ENCODE measurements around the gene CYTL1. TPM values are rescaled to one million over a fixed set of nuclear protein-coding genes. Genes with fewer than 3 reads are reported as not detected.
"Not testable (repeated sequence)": the region's sequence is repeated elsewhere in the genome, so short reads cannot be mapped to it uniquely, and the experiment has no call there.

Gene CYTL1
- total RNA-seq = not detected in 2 replicates
- 0.58 TPM for polyA plus RNA-seq (2012)

- no peak for DNase-seq (ENCODE audit: low read depth)
Observed at GRCh38 chr4:5019274-5019673, at the start of gene CYTL1. CYTL1 (minus strand) TSS chr4:5019458; CDS start chr4:5019445, 13 bp downstream.

- no peak for DNase-seq (ENCODE audit: low read depth)
Observed at GRCh38 chr4:5067908-5068307, 48.6 kb upstream of the CYTL1 start.

- DNase-seq (ENCODE audit: low read depth) = not testable (repeated sequence)
Observed at GRCh38 chr4:5066968-5067367, 47.7 kb upstream of the CYTL1 start.

- DNase-seq (ENCODE audit: low read depth) = no peak
Observed at GRCh38 chr4:5066101-5066500, 46.8 kb upstream of the CYTL1 start.

GRCh38 chr4:5055411-5055810 lies 36.2 kb upstream of the CYTL1 start:
- no peak for DNase-seq (ENCODE audit: low read depth)

- no peak for DNase-seq (ENCODE audit: low read depth)
Observed at GRCh38 chr4:5054532-5054931, 35.3 kb upstream of the CYTL1 start.

- DNase-seq (ENCODE audit: low read depth) = no peak
Observed at GRCh38 chr4:5052726-5053425, 33.6 kb upstream of the CYTL1 start.

GRCh38 chr4:5052204-5052702 lies 33.0 kb upstream of the CYTL1 start:
- DNase-seq (ENCODE audit: low read depth) = no peak

GRCh38 chr4:5051278-5052203 lies 32.3 kb upstream of the CYTL1 start, which contains the start of gene STK32B:
STK32B (plus strand) TSS chr4:5051480.
- peak; percentile 41 for DNase-seq (ENCODE audit: low read depth)

- peak; percentile 78 for DNase-seq (ENCODE audit: low read depth)
Observed at GRCh38 chr4:5050520-5051277, 31.4 kb upstream of the CYTL1 start.

GRCh38 chr4:5048721-5049120 lies 29.5 kb upstream of the CYTL1 start:
- no peak for DNase-seq (ENCODE audit: low read depth)

GRCh38 chr4:5045097-5045496 lies 25.8 kb upstream of the CYTL1 start:
- DNase-seq (ENCODE audit: low read depth) = no peak

- DNase-seq (ENCODE audit: low read depth) = no peak
Observed at GRCh38 chr4:5044341-5044740, 25.1 kb upstream of the CYTL1 start.

GRCh38 chr4:5043579-5043978 lies 24.3 kb upstream of the CYTL1 start:
- DNase-seq (ENCODE audit: low read depth) = no peak

- no peak for DNase-seq (ENCODE audit: low read depth)
Observed at GRCh38 chr4:5041699-5042098, 22.4 kb upstream of the CYTL1 start.

GRCh38 chr4:5040856-5041620 lies 21.8 kb upstream of the CYTL1 start:
- no peak for DNase-seq (ENCODE audit: low read depth)

- DNase-seq (ENCODE audit: low read depth) = no peak
Observed at GRCh38 chr4:5039800-5040199, 20.5 kb upstream of the CYTL1 start.

GRCh38 chr4:5037553-5038551 lies 18.6 kb upstream of the CYTL1 start:
- peak; percentile 75 for DNase-seq (ENCODE audit: low read depth)

GRCh38 chr4:5036239-5036638 lies 17.0 kb upstream of the CYTL1 start:
- no peak for DNase-seq (ENCODE audit: low read depth)

Data from myocyte (in vitro differentiated cells).